ENCODE data around the gene XIRP2.

Gene XIRP2, protein sequence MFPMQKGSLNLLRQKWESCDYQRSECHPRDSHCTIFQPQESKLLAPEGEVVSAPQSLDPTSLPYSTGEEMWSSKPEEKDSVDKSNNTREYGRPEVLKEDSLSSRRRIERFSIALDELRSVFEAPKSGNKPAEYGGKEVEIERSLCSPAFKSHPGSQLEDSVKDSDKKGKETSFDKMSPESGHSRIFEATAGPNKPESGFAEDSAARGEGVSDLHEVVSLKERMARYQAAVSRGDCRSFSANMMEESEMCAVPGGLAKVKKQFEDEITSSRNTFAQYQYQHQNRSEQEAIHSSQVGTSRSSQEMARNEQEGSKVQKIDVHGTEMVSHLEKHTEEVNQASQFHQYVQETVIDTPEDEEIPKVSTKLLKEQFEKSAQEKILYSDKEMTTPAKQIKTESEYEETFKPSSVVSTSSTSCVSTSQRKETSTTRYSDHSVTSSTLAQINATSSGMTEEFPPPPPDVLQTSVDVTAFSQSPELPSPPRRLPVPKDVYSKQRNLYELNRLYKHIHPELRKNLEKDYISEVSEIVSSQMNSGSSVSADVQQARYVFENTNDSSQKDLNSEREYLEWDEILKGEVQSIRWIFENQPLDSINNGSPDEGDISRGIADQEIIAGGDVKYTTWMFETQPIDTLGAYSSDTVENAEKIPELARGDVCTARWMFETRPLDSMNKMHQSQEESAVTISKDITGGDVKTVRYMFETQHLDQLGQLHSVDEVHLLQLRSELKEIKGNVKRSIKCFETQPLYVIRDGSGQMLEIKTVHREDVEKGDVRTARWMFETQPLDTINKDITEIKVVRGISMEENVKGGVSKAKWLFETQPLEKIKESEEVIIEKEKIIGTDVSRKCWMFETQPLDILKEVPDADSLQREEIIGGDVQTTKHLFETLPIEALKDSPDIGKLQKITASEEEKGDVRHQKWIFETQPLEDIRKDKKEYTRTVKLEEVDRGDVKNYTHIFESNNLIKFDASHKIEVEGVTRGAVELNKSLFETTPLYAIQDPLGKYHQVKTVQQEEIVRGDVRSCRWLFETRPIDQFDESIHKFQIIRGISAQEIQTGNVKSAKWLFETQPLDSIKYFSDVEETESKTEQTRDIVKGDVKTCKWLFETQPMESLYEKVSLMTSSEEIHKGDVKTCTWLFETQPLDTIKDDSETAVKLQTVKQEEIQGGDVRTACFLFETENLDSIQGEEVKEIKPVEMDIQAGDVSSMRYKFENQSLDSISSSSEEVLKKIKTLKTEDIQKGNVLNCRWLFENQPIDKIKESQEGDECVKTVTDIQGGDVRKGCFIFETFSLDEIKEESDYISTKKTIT (N-terminal part only)

DNA sequence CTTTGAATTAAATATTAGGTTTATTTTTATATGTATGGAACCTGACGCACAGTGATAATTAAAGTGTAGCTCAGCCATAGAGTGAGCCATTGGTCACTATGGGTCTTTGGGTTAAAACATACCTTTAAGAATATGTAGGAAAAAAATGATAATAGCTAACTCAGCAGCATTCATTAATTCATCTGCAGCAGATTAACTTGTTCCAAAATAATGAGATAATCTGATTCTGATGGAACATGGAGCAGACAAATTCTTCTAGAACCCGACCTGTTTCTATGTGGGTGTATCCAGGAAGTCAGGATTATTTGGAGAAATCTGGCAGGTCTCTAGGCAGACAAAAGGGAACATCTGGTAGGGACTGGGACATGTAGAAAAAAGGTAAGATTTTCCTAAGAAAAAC, at the start of gene XIRP2:
XIRP2 (plus strand) TSS at position 301 of the 400 bp plus-strand sequence. CDS start 15,003 bp downstream, outside the sequence.
- no peak for DNase-seq

DNA sequence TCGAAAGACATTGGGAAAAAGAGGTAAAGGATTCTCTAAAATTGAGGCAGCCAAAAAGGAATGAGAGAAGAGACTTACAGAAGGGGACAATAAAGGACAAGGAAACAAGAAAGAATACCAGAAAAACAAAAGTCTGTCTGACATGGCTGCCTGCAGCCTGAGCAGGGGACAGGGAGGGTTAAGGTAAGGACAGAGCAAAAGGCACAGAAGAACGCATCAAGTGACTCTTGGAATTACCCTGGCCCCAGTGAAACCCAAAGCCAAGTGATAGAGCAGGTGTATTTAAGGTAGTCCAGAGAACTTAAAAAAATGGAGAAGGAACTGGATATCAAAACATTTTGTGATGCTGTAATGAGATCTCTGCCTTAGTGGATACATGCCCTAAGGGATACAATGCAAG, 47.1 kb upstream of the XIRP2 start:
- DNase-seq: no peak

DNA sequence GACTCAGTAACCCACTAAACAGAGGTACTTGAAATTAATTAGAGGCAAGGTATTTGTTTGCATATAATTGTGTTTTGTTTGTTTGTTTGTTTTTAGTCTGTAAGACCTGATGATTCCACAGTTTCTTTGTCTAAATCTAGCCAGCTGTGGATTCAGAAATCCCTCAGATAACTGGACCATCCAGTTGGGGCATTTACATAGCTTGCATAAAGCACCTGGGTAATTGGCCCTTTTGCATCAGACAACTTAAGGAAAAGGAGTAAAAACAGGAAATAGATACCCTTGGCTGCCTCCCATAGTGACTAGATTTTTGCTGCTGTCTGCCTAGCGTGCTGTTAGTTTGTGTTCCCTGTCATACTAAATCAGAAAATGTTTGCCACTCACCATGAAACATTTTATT, 46.6 kb upstream of the XIRP2 start:
- no peak for DNase-seq

DNA sequence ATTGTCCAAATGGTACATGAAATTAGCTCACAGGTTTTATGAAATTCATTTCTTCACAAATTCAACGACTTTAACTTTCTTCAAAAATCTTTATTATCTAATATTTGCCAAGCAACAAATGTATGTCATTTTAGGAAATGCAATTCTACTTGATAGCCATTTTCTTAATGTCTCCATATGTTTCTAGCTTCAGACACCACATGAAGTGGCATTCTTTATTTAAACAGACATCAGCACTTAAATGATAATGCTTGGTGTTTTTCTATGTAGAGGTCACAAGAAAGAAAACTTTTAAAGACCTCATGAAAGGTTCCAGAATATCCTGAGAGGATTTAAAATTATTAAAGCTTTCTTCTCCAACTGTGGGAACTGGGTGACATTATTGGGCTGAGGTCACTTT, 44.2 kb upstream of the XIRP2 start:
- no peak for DNase-seq

DNA sequence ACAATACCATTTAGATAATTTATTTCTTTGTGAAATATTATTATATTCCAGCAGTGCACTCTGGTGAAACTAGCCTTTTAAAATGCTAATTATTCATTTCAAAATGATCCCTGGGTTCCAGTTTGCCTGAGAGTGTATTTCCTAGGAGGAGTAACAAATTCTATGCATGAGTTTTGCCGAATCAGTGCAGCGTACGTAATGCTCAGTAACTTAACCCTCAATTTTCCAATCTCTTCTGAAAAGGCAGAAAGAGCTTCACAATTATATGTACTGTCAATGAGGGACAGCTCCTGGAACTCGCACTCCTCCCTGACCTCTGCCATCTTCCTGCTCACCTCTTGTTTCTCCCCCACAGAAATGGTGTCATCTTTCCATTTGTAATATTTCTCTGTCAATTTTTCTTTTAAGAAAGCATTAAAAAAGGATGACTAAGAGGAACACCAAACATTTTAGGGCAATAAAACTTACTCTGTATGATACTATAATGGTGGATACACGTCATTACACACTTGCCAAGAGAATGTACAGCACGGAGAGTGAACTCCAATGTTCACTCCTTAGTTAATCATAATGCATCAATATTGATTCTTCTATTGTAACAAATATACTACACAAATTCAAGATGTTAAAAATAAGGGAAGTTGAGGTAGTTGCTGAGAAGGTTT, 25.7 kb upstream of the XIRP2 start:
- no peak for DNase-seq

DNA sequence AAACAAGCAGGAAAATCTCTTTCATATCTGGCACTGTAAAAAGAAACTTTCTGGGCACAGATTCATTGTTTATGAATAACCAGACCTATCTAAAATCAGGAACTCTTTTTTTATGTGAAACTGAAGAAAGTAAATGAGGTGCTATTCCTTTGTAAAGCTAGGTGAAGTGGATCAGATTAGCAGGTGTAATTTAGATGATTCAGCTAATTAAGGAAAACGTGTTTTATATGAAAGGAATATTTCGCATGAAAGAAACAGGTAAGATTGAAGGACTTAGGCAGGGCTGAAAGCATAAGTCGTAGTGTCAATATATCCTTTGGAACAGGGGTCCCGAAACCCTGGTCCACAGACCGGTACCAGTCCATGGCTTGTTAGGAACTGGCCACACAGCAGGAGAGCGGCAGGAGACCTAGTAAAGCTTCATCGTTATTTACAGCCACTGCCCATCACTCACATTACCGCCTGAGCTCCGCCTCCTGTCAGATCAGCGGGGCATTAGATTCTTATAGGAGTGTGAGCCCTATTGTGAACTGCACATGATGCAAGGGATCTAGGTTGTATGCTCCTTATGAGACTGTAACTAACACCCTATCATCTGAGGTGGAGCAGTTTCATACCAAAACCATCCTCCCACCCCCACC, 20.3 kb upstream of the XIRP2 start:
- no peak for DNase-seq

DNA sequence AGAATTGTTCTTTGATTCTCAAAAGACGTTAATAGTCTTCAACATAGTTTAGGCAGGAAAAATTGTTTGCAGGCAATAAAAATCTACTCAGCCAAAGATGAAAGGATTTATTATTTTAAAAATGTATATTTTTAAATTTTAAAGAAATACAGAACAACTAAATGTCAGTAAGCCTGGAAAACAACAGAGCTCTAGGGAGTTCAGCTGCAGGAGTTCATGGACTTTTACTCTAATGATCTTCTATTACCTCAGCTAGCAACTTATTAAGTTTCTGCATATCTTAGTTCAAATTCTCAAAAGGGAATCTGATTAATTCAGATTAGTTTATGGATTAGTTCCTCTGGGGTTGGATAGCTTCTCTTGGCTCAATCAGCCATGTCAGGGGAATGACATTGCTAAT, 17.9 kb upstream of the XIRP2 start:
- DNase-seq: no peak

DNA sequence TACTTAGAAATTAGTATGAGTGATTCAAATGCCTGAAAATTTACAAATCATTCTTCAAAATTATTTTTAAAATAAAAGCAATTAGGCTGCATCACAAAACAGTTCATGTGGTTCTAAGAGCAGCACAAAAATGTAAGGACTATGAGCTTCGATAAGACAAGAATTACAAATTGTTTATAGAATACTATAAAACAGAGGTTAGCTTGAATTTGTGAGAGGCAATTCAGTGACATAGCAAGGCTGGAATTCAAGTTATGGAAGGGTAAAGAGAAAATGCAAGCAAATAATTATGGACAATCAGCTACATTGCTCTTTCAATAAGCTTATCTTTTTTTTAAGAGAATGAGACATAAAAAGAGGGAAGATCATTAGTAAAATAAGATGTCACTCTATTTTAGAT, 7.1 kb upstream of the XIRP2 start:
- DNase-seq: no peak

DNA sequence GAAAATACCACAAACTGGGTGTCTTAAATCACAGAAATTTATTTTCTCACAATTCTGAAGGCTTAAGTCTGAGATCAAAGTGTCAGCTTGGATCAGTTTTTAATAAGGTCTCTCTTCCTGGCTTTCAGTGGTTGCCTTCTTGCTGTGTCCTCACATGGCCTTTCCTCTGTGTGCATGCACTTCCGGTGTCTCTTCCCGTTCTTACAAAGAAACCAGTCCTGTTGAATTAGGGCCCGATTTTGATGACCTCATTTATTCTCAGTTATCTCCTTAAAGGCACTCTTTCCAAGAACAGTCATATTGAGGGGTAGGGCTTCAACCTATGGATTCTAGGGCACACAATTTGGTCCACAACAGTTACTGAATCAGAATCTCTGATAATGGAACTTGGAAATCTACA, 5.4 kb upstream of the XIRP2 start:
- no peak for DNase-seq

DNA sequence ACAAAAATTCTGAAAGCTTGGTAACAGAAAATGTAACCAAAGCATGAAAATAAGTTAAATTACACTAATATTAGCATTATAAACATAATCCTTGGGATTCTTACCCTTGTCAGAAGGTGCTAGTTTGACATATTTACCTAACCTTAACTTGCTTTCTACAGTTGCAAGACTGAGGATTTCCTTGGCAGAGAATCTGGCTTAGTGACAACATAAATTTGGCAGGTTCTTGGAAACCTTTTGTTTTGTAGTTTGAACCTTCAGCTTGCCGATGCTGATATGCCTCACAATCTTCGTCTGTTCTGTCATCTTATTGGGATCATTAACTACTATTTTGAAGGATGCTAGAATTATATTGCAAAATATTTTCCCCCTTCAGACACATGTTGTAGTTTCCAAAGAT, 3.4 kb downstream of the XIRP2 start:
- no peak for DNase-seq

DNA sequence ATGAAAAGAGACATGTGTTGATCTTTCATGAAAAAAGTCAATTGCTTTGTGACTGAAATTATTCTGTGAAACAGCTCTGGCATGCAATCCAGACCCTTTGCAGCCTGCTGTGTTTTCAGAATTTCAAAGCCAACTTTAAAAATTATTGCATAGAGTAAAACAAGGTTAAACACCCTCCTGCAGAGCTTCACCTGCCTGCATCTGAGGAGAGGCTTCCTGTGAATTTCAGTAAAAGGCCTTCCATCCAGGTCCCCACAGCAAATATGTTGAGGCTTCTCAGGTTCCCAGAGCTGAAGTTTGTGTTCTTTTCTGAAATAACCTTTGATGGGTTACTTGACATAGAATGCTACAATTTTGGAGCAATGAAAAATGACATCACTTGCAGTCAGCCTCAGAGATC, 4.1 kb downstream of the XIRP2 start:
- DNase-seq: no peak

DNA sequence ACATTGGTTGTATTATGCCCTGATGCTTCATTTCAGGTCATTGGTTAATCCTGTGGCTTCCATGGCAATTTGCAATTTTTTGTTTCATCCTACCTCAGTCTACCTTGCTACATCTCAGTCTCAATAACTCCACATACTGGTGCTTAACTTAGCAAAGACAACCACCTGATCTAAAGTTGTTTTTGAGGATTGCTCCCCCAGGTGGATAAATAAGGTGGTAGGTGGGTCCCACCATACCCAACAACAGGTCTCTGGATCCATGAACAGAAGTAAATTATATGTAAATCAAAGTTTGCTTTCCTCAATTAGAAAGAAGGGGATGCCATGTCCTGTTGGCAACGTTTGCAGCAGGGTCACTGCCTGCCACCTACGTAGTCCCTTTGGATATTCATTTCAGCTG, 7.0 kb downstream of the XIRP2 start:
- no peak for DNase-seq

DNA sequence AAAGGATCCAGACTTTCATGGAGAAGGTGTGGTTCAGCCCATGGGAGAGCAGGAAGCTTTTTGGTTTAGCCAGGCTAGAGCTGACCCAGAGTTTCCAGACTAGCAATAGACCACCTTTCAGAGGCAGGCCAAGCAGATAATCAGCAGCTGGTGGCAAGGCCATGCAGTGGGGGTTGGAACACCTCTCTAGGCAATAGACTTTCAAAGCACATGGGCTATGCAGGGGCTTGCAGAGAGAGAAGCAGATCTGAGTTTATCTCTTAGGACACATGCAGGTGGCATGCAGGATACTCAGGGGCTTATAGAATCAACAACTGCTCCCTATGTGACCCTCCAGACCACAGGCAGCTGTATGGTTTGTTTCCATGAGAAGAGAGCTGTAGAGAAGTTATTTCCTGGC, 9.4 kb downstream of the XIRP2 start:
- DNase-seq: no peak

DNA sequence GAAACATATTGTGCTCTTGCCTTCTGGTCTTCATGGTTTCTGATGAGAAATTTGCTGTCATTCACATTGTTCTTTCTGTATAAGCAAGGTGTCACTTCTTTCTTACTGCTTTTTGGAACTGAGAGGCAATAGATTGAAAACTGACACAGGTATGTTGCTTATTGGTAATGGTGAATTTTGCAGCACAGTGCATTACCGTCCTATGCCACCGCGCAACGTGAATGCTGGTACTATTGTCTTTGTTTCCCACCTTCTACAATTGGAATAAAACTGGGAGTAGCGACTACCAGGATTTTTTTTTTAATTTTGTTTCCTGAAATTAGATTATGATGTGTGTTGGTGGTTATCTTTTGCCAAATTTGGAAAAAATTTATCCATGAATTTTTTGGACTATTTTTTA, 11.4 kb downstream of the XIRP2 start:
- no peak for DNase-seq

DNA sequence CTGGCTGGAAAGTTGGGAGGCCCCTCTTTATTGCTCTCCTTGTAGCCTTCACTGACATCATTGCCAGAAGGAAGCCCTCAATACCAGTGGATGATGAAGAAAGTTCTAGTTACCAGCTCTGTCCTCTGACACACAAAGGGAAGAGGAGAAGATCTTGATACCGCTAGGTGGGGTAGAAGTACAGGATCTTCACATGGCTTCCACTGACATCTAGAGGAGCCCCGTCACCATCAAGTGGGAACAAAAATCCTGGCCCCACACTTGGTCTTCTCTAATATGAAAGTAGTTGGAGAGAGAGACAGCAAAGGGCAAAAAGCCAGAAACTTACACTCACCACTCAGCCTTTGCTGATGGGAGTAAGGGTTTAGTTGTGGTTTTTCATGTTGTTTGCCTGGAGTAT, 12.4 kb downstream of the XIRP2 start:
- DNase-seq: no peak

DNA sequence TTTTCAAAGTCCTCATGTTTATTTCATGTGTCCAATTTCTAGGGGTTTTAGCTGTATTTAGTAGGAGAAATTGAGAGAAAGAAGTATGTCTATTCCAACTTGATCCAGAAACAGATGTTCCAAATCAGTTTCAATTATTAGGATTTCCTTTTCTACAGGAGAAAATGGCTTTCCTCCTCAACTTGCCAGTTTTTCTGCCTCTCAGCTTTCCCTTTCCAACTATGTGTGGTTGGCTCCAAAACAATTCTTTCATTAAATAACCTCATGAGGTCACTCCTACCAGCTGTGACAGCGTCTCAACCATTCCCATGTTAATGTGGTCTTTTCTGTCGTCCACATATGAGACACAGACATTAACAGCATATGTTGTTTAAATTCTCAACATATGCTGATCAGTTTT, 13.1 kb downstream of the XIRP2 start:
- DNase-seq: no peak

DNA sequence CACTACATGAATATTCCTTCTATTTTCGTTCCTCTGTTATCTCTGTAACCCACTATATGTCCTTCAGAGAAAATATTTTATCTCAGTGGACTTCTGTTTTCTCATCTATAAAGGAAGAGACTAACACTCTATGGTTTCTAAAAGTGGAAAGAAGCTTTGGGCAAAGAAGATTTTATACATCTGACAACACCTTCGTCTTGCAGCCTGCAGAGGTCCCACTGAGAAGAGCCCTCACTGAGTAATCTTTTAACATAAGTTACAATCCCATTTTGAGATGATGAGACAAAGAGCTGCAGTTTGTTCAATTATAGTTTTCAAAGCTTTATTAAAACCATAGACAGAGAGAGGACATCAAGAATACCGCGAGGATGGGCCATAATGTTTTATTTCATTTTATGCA, 28.7 kb downstream of the XIRP2 start:
- DNase-seq: no peak

DNA sequence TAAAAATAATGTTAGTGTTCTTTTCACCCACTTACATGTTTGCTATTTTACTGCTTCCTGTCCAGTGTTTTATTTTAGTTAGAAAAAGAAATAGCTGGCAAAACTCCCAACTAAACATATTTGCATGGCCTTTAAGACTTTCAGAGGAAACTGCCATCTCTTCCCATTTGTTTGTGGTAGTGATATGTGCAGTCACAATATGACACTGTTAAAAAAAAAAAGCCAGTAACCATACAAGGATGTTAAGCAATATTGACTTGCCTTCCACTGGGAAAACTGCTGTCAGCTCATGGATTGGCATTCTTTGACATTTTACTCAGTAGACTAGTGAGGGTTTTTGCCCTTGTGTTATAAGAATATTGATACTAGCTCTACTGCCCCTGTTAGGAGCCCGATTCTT, 29.1 kb downstream of the XIRP2 start:
- DNase-seq: no peak

DNA sequence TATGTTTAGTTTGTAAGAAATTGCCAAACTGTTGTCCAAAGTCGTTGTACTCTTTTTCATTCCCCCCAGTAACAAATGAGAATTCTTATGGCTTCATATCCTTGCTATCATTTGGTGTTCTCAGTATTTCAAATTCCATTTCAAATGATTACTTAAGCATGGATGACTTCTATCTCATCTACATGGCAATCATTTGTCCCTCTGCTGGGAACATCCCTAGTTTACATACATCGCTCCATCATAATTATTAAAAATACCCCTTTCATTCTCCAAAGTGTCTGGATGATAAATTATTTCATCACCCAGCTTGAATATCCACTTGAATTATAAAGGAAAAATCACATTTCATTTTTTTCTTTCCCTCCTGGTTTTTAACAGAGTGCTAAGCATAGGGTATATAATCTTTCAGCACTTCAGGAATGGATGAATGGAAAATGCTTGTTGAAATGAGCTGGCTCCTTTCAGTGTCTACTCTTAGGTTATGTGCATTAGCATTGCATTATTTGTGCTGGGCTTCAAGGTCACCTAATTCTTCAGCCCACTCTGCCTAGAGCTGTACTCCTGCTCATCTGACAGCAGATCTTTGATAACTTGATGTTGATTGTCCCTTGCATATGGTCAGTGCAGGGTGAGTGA, 33.1 kb downstream of the XIRP2 start:
- no peak for DNase-seq

DNA sequence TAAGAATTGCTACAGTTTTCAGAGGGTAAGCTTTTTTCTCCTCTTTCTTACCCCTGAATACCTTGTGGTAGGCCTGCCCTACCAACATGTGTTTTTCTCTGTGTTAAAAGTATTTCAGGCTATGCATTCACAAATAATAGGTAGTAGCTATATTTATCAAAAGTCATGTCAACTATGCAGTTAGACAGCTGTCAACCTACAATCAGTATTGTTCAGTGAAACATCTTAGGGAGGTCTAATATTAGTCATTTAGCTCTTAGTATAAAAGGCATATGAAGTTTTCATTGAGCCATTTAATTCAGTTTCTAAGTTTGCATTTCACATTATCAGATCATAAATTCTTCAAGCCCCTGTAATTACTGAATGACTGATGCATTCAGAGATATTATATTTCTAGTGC, 36.7 kb downstream of the XIRP2 start:
- no peak for DNase-seq

DNA sequence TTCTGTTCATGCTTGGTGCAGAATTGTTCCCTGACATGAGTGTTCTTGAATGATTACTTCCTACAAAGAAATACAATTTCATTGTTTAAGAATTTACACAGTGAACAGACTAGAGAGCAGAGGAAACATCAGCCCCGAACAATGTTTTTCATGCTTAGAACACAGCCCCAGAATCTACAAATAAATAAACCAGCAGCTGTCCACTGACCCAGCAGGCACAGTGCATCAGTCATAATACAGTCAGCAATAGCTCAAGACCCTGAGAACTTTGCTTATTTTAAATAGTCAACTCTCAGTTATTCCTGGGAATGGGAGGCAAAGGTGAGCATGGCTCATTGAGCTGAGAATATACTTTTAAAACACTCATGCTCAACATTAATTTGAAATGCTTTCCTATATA, 38.4 kb downstream of the XIRP2 start:
- no peak for DNase-seq

DNA sequence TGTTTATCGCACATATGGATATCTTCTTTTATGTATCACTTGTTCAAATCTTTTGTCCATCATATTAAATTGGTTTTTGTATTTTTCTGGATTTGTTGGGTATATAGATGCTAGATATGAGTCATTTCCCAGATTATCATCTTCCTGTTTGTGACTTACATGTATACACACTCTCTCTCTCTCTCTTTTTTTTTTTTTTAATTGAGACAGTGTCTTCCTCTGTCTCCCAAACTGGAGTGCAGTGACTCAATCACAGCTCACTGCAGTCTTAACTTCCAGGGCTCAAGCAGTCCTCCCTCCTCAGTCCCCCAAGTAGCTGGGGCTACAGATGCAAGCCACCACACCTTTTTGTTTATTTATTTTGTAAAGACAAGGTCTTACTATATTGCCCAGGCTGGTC, 43.8 kb downstream of the XIRP2 start:
- DNase-seq: no peak

Measured in activated CD4-positive, alpha-beta T cell treated with anti-CD3 and anti-CD28 coated beads for 48 hours (primary cell).